ENCODE results near the gene CAMK2D.

Gene CAMK2D

GRCh38 chr4:113447061-113447460 lies 314.5 kb downstream of the CAMK2D start:
- TF ChIP-seq CTCF (IDR thresholded peaks at IDR 0.05; ENCODE audit: insufficient read depth, low read depth, low read length, missing control alignments), result no peak
- H3K4me3 ChIP-seq (ENCODE audit: low read depth, low read length), result no peak overlapping the region
- no peak for DNase-seq (ENCODE audit: low read depth)

- TF ChIP-seq CTCF (IDR thresholded peaks at IDR 0.05; ENCODE audit: insufficient read depth, low read depth, low read length, missing control alignments), result no peak
Measured at GRCh38 chr4:113446019-113446418, 315.5 kb downstream of the CAMK2D start.

GRCh38 chr4:113445286-113445685 lies 316.3 kb downstream of the CAMK2D start:
- no peak for TF ChIP-seq CTCF (IDR thresholded peaks at IDR 0.05; ENCODE audit: insufficient read depth, low read depth, low read length, missing control alignments)
- no peak for DNase-seq (ENCODE audit: low read depth)
- no peak overlapping the region for H3K4me3 ChIP-seq (ENCODE audit: low read depth, low read length)

More at GRCh38 chr4:113446019-113446418, 315.5 kb downstream of the CAMK2D start:
- no peak for DNase-seq (ENCODE audit: low read depth)
- no peak overlapping the region for H3K4me3 ChIP-seq (ENCODE audit: low read depth, low read length)

- no peak for TF ChIP-seq CTCF (IDR thresholded peaks at IDR 0.05; ENCODE audit: insufficient read depth, low read depth, low read length, missing control alignments)
- no peak for DNase-seq (ENCODE audit: low read depth)
- no peak overlapping the region for H3K4me3 ChIP-seq (ENCODE audit: low read depth, low read length)
Measured at GRCh38 chr4:113444386-113444785, 317.2 kb downstream of the CAMK2D start.

GRCh38 chr4:113442826-113443225 lies 318.7 kb downstream of the CAMK2D start:
- no peak for DNase-seq (ENCODE audit: low read depth)
- no peak overlapping the region for H3K4me3 ChIP-seq (ENCODE audit: low read depth, low read length)
- TF ChIP-seq CTCF (IDR thresholded peaks at IDR 0.05; ENCODE audit: insufficient read depth, low read depth, low read length, missing control alignments), result no peak

GRCh38 chr4:113440371-113440770 lies 321.2 kb downstream of the CAMK2D start:
- TF ChIP-seq CTCF (IDR thresholded peaks at IDR 0.05; ENCODE audit: insufficient read depth, low read depth, low read length, missing control alignments), result no peak
- no peak overlapping the region for H3K4me3 ChIP-seq (ENCODE audit: low read depth, low read length)
- DNase-seq (ENCODE audit: low read depth), result no peak

- no peak for DNase-seq (ENCODE audit: low read depth)
- TF ChIP-seq CTCF (IDR thresholded peaks at IDR 0.05; ENCODE audit: insufficient read depth, low read depth, low read length, missing control alignments), result no peak
Measured at GRCh38 chr4:113438596-113438995, 322.9 kb downstream of the CAMK2D start.

More at GRCh38 chr4:113438596-113438995, 322.9 kb downstream of the CAMK2D start:
- H3K4me3 ChIP-seq (ENCODE audit: low read depth, low read length), result no peak overlapping the region

Measured in GM12865 (cell line).